Embryonic facial prominence (tissue), 1 donor: Measurements from ENCODE around the gene ZMYND12.
A peak's percentile ranks its signal among the peaks of the same experiment; 100 is the strongest.

Source experiments
- DNase-seq: peaks from one replicate; pipeline ENCODE4 v3.0.0-alpha.2; 2016; ENCODE audit errors: extremely low spot score

Gene ZMYND12

GRCh38 chr1:42442662-42443061, 13.2 kb downstream of the ZMYND12 start:
- no peak for DNase-seq

DNA sequence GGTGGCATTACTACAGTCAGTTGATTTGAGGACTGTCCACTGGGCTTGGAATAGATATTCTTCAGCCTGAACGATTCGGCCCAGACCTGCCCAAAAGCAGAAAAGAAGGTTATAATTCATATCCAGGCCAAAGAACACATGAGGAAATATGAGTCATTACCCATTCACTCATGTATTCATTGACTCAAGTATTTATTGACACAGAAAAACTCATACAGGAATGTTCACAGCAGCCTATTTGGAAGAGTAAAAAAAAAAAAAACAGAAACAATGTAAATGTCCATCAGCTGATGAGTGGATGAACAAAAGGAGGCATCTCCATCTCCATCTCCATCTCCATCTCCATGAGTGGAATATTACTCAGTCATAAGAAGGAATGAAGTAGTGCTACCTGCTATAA, 15.9 kb downstream of the ZMYND12 start:
- no peak for DNase-seq

DNA sequence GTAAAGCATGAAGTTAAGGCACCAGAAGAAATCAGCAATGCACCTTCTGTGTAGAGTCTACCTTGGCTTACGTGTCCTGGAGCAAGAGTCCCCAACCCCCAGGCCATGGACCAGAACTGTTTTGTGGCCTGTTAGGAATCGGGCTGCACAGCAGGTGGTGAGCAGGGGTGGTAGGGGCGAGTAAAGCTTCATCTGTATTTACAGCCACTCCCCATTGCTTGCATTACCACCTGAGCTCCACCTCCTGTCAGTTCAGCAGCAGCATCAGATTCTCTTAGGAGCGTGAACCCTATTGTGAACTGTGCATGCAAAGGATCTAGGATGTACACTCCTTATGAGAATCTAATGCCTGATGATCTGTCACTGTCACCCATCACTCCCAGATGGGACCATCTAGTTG, 21.5 kb downstream of the ZMYND12 start:
- no peak for DNase-seq

- no peak for DNase-seq
Measured at GRCh38 chr1:42433369-42433768, 22.5 kb downstream of the ZMYND12 start.

DNA sequence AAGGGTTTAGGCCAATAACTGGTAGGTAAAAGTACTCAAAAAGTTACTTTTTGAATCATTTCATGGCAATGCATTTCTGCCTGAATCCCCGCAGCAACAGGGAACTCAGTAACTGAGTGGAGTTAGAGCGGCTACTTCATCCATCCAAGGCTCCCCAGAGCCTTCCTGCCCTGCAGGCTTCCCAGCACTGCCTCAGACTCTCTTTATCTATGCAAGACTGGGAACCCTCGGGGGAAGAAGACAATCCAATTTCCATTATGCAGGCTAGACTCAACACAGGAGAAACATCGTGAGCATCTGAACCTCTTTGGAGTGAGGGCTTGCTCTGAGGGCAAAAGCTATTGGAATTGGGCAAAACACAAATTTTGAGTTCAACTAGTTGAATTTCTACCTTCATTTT, 23.1 kb downstream of the ZMYND12 start:
- no peak for DNase-seq

DNA sequence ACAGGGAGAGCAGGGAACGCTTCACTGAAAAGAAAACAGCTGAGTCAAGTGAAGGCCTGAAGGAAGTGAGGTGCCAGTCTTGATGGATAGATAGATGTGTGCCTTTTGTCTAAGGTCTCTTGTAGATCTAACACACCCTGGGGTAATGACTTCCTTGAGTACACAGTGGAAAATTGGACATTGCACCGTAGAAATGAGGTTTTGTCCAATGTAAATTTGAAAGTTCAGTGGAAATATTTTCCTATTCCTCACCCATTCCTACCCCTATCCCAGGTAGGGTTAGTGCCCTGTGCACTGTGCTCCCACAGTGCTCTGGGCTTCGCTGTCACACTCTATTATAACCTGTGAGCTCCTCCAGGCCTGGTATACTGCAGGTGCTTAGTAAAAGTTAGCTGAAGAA, 24.3 kb downstream of the ZMYND12 start:
- no peak for DNase-seq

DNA sequence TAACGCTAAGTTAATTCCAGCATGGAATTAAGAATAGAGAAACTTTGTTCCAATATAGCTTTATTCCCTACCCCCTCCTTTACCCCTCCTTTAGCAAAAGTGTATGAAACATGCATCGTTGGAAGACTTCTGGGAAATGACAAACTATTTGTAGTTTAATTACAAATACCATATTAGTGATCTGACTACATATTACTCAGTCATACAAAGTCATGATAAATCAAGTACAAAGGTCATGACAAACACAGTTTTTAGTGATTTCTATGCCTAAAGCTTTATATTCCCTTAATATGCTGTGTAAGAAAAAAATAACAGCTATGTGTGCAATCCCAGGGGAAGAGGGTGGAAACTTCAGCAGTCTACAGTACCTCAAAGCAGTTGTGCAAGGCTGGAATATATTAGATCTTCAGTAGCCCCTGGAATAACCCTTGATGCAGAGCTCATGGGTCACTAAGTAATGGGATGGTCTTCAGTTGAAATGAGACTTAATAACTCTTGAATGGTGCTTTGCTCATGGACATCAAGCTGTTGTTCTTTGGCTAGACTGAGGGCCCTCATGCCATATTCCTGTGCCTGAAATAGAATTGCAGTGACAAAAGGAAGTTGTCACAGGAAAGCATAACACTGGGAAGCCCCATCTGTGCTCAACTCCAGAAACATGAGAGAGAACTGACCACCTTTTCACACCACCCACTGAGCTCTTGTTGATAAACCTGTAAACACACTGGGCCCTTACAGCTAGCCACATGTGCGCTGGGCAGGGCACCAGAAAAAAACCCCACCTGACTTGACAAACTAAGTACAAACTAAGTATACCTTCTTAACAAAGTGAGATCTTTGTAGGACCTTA, 25.3 kb downstream of the ZMYND12 start:
- DNase-seq: no peak

- DNase-seq: no peak
Measured at GRCh38 chr1:42429603-42430002, 26.2 kb downstream of the ZMYND12 start.

DNA sequence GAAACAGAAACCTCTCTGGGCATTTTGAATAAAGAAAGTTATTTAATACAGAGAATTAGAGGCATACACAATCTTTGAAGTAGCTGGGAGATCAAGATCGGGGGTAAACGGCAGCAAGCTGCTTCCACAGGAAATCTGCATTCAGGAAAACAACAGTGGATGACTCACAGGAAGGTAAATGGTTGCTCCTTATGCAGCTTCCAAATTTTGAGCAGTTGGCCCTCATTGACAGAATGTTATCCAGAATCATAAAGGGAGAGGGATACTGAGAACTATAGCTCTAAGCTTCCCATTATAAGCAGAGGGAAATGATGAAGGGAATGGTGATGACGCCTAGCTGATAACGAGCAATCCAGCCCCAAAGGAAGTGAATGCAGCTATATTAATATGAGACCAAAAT, 28.6 kb downstream of the ZMYND12 start:
- no peak for DNase-seq

DNA sequence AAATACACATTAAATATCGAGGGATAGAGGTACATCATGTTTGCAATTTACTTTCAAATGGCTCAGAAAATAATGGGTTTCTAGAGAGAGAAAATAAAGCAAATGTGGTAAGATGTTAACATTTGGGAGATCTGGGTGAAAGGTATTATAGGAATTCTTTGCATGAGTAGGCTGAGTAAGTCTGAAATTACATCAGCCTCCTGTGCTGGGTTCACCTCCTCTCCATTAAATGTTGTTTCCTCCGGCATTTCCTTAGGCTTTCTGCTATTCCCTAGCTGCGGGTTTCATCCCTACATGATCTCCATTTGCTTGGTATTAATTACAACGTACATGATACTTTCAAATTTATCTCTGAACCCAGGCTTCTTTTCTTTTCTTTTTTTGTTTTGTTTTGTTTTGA, 31.6 kb downstream of the ZMYND12 start:
- DNase-seq: no peak

GRCh38 chr1:42423681-42424080, 32.1 kb downstream of the ZMYND12 start:
- no peak for DNase-seq

GRCh38 chr1:42422737-42423136, 33.1 kb downstream of the ZMYND12 start:
- DNase-seq: no peak

- DNase-seq: peak; percentile 45
Measured at GRCh38 chr1:42420911-42421585, 34.8 kb downstream of the ZMYND12 start.

GRCh38 chr1:42420121-42420520, 35.7 kb downstream of the ZMYND12 start:
- DNase-seq: no peak

DNA sequence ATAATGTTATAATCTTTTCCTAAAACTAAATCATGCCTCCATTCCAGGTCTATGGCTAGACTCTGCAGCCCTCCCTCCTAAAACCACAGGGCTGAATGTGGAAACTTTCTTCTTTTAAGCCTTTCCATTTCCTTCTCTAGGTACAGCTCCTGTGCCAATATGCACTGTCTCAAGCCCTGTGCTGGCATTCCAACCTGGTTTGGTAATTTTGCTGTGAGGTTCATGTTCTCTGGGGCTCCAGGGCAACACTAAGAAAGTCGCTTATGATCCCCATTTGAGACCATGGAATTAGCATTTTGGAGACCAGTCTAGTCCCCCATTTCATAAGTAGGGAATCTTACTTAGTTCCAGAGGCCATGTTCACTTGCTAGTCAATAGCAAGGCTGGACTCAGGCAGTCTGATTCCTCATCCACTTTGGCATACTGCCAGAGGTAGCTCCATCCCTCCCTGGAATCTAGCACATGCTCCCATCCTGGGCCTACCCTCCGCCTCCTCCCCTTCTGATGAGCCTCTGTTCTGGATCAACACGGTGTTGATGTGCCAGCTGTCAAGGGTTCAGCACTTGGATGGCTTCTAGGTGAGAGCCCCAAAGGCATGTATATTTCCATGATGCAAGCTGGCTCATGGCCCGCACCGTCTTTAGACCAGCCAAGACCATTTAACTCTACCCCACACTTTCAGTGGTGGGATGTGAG, 36.5 kb downstream of the ZMYND12 start:
- peak; percentile 37 for DNase-seq

- no peak for DNase-seq
Measured at GRCh38 chr1:42418516-42418915, 37.3 kb downstream of the ZMYND12 start.

GRCh38 chr1:42417166-42417565, 38.7 kb downstream of the ZMYND12 start:
- DNase-seq: no peak

GRCh38 chr1:42414551-42415496, 41.0 kb downstream of the ZMYND12 start:
- no peak for DNase-seq

- DNase-seq: no peak
Measured at GRCh38 chr1:42403880-42404400, 51.9 kb downstream of the ZMYND12 start.

DNA sequence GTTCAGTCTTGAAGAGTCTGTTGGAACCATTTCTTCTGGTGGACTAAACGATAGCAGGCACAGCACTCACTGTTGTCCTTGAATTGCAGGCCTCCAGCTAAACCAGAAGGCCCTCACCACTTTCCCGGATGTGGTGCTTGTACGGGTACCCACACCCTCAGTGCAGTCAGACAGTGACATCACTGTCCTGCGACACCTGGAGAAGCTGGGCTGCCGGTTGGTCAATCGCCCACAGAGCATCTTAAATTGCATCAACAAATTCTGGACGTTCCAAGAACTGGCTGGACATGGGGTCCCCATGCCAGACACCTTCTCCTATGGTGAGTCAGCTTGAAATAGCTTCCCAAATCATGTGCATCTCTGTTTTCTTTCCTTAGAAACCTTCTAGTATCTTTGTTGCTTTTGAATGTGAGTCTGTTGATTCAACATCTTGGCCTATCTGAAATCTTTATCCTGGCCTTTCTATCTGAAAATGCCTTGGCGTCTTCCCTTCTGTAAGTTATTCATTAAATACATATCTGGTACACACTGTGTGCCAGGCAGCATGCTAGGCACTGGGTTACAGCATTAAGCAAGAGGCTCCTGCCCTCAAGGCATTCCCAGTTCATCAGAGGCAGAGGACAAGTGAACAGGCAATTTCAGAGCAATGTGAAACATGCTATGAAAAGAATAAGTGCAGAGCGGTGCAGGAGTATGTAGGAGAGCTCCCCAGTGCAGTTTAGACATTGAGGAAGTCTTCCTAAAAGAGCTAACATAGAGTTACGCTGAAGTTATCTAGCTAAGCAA, 56.3 kb downstream of the ZMYND12 start:
- no peak for DNase-seq
